ENCODE measurements around the gene F11R.
"Not testable (repeated sequence)": the region's sequence is repeated elsewhere in the genome, so short reads cannot be mapped to it uniquely, and the experiment has no call there.

F11R gene

DNA sequence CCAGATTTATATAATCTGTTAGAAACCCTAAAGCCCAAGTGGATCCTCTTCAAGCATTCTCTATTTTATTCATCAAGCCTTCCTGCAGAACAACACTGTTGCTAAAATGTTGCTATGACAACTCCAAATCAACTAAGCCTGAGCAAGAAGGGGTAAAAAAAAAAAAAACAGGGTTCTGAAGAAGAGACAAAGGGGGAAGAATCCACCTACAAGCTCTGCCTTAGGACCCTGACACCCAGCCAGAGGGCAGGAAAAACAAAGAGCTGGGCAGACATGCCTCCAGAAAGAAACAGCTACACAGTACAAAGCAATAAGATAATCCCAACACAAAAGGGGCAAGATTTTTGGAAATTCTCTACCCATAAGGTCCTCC lies 23.6 kb upstream of the F11R start:
- no peak for DNase-seq (ENCODE audit: low read depth)

DNA sequence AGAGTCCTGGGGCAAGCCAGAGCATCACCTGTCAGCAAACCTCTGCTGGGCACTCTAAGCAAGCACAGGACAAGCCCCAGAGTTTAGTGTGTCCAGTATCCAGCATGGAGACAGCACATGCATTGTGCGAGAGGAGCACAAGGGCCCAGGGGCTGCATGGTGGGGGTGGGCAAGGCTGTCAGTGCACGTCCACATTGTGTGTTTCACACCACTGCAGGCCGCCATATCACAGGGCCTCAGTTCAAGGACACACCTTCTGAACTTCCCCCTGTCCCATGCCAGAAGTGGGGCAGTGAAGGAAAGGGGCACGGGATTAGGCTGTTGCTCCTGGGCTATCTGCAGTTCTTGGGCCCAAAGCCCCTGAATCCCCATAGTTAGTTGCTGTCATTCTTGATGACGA lies 18.6 kb upstream of the F11R start:
- DNase-seq (ENCODE audit: low read depth), result no peak

DNA sequence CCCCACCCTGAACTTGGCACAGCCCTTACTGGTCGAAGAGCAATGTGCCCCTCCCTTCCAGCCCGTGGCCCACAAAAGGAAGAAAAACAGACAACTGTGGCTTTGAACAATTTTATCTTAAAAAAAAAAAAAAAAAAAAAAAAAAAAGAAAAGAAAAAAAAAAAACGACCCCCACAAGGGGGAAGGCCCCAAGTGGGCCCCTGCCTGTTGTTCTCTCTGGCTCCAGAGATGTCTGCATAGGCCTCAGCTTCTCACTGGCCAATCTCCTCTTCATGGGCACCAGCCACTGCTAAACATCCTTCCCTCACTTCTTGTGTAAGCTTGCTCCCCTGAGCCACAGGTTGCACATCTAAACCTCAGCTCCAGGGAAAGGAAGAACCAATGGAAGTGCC lies 18.2 kb upstream of the F11R start:
- no peak for DNase-seq (ENCODE audit: low read depth)

DNA sequence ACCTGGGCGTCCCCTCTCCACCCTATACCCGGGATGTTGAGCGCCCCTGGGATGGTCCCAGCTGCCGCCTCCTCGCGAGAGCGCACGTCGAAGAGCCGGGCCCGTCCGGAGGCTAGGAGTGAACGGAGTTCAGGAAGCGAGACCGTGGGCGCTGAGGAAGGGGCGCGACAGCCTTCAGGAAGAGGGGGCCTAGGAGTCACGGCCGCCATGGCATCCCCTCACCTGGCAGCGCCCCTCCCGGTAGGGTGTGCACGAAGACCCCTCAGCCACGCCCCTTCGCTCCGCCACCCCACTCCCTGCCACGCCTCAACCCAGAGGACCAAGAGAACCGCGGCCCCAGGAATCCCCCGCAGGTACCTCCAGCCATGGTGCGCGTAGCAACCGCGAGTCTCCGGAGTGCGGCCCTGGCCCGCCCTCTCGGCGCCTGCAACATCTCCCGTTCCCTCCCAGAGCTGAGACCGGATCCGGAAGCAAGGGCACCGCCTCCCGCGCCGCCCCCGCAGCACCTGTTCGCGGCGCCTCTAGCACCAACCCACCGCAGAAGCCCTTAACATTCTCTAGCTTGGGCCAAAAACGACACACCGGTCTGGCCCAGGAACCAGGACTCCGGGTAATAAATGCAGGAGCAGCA lies 17.7 kb upstream of the F11R start, which contains the start of gene TSTD1:
Gene TSTD1, minus strand, starts transcription at position 442 of the 631 bp plus-strand sequence. Its CDS starts 75 bp downstream, at position 367.
- DNase-seq (ENCODE audit: low read depth), result peak; percentile 70

DNA sequence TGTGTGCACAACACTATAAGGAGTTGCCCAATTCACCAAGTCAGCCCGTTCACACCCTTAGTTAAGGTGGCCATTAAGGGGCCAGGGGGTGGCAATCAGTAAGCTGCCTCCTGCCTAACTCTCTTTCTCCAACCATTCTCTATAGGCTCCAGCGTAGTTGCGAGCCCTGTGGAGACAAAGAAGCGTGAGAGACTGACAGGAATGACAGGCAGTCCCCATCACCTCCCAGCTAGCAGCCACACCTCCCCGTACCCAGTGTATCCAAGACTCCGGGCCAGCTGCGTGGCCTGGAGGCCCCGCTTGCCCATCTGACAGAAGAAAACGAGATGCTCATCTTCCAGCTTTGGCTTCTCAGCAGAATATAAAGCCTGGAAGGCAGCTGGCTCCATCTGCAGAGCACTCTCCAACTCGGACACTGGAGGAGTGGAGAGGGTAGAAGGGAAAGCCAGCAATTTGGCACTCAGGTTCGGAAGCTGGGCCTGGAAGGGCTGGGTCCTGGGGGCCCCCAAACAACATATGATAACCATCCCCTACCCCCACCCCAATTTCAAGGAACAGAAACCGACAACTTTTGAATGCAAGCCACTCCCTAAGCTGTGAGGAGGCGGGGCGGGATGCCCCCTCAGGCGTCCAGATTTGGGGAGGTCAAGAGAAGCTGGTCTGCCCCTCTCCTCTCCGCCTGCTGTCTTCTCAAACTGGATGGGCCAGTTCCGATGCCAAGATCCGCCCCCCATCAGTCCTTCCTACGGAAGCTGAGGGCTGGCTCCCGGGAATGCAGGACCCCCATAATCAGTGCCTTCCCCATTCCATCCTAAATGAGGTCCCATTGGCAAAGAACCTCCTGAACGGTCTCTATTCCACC lies 16.9 kb upstream of the F11R start:
- DNase-seq (ENCODE audit: low read depth), result no peak

DNA sequence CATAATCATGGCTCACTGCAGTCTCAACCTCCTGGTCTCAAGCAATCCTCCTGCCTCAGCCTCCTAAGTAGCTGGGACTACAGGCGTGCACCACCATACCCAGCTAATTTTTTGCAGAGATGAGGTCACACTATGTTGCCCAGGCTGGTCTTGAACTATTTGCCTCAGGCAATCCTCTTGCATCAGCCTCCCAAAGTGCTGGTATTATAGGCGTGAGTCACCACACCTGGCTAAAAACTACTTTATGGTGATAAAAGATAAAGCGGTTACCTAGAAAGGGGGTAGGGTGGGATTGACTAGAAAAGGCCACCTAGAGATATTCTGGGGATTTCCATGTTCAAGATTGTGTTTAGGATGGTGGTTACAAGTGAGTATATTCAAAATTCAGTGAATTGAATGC lies 12.8 kb upstream of the F11R start:
- DNase-seq (ENCODE audit: low read depth), result no peak

DNA sequence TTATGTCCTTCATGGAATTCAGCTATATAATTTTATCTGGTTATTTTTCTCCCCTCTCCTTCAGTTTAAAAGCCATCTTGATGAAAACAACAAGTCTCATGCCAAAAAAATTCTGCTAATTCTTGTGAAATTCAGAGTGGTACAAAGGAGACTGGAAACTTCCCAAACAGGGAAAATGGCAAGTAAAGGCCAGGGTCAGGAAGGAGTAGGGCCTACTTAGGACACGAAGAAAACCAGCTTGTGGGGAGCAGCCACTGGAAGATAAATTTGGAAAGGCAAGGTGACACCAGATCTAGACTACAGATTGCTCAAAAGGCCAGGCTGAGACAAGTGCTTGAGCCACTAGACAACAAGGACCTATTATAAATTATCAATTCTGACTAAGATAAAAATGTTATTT lies 11.5 kb upstream of the F11R start:
- no peak for DNase-seq (ENCODE audit: low read depth)

DNA sequence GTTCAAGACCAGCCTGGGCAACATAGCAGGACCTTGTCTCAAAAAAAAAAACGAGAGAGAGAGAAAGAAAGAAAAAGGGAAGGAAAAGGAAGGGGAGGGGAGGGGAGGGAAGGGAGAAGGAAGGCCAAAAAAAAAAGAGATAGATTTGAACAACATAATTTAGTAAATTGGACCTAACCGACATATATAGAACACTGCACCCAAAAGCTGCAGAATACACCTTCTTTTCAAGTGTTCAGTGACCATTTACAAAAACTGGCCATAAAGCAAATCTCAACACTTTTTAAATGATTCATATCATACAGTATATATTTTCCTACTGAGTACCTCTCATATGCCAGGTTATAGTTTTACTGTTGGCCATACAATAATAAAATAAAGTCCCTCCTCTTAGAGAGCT lies 10.9 kb upstream of the F11R start:
- no peak for DNase-seq (ENCODE audit: low read depth)

DNA sequence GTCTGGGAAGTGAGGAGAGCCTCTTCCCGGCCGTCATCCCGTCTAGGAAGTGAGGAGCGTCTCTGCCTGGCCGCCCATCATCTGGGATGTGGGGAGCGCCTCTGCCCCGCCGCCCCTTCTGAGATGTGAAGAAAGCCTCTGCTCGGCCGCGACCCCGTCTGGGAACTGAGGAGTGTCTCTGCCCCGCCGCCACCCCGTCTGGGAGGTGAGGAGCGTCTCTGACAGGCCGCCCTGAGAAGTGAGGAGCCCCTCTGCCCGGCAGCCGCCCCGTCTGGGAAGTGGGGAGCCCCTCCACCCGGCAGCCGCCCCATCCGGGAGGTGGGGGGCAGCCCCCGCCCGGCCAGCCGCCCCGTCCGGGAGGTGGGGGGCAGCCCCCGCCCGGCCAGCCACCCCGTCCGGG lies 8.5 kb upstream of the F11R start:
- not testable (repeated sequence) for DNase-seq (ENCODE audit: low read depth)

DNA sequence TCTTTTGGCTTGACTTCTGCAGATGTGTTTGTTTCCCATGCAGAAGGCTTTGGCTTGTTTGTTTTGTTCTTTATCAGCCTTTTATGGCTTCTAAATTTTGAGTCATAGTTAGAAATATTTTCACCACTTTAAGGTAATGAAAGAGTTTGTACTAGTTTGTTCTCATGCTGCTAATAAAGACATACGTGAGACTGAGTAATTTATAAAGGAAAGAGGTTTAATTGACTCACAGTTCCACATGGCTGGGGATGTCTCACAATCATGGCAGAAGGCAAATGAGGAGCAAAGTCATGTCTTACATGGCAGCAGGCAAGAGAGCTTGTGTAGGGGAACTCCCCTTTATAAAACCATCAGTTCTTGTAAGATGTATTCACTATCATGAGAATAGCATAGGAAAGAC lies 6.0 kb upstream of the F11R start:
- not testable (repeated sequence) for DNase-seq (ENCODE audit: low read depth)

DNA sequence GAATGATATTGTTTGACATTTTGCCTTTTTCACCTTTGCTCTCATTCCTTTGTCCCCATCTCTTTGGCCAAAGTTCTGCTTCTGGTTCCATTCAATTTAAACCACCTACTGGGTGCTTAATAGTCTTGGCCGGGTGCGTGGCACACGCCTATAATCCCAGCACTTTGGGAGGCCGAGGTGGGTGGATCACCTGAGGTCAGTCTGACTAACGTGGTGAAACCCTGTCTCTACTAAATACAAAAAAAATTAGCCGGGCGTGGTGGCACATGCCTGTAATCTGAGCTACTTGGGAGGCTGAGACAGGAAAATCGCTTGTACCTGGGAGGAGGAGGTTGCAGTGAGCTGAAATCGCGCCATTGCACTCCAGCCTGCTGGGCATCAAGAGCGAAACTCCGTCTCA lies 1.5 kb upstream of the F11R start:
- DNase-seq (ENCODE audit: low read depth), result not testable (repeated sequence)

DNA sequence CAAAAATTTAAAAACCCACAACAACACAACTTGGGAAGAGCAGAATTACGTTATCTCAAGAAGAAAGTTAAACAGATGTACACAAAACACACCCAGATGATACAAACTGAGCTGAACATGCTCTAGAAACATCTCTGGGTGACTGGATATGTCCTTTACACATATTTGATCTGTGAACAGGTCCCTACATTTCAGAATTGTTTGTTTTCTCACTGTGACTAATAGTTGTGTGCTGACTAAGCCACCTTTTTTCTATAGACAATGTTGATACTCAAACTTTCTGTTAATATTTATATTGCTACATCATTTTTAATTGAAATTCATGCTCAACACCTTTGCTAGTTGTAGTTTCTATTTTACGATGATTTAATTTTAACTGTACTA lies 1.0 kb upstream of the F11R start:
- no peak for DNase-seq (ENCODE audit: low read depth)

DNA sequence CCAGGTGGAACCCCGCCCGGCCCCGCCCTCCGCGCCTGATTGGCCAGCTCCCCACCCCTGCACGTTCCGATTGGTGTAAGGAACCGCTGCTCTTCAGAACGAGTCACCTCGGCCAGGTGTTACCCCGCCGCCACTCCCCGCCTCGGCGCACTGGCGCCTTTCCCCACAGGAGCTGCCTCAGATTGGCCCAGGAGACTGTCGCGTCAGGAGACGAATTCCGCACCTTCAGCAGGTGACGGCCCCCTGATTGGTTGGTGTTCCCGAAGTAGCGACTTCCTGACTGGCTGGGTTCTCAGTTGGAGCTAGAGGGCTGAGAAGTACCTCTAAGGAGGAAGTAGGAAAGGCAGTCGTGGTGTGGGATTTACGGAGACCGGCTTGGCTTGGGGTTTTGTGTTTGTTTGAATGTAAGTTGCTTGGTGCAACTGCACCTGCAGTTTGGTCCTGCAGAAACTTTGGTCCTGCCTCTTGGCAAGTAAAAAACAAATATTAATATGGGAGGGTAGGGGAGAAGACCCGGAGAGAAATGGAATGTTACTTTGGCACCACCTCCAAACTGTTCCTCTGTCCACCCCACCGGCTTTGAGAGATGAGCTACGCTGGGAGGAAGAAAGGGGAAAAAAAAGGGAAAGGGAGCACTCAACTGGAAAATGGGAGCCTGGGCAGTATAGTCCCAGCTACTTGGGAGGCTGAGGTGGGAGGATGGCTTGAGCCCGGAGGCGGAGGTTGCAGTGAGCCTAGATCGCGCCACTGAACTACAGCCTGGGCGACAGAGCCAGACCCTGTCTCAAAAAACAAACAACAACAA lies 415 bp upstream of the F11R start:
- peak; percentile 80 for DNase-seq (ENCODE audit: low read depth)

DNA sequence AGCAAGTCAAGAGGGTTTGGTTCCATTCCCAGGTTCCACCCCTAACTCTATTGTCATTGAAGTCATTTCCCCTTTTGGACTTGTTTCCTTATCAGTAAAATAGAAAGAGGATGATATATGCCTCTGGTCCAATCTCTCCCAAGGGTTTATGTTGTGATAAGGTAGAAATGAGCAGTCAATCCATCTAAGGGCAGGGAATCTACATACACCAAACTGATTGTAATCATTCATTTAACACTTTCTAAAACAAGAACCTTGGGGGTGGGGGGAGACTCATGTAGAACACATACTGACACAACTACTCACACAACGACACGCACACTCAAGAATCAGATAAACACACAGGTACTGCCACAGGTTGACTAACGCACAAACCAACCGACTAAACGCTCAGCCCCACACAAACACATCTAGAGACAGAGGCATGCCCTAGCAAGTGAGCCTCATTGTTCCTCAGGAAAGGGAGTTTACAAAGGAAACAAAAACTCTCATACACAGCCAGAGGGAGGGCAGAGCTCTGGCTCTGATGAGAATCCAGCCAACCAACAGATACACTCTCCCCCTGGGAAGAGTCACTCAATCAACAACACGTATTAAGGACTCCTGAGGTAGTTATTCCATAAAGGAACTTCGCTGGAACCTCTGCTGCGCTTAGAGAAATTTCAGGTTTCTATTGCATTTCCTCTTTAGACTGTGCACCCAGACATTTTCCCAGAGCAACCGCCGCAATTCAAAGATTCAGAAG lies 1.0 kb downstream of the F11R start:
- DNase-seq (ENCODE audit: low read depth), result no peak

DNA sequence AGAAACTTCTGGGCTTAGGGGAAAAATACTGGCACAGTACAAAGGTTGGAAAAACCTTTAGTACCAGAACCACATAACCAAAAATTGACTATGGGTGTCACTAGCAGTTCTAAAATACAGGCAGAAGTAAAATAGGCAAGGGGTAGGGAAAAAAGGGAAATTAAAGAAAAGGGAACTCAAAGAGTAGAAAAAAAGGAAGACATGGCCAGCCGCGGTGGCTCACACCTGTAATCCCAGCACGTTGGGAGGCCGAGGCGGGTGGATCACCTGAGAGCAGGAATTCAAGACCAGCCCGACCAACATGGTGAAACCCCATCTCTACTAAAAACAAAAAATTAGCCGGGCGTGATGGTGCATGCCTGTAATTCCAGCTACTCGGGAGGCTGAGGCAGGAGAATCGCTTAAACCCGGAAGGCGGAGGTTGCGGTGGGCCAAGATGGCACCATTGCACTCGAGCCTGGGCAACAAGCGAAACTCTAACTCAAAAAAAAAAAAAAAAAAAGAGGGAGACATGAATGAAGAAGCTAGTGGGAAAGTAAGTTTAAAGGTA lies 1.8 kb downstream of the F11R start:
- DNase-seq (ENCODE audit: low read depth), result not testable (repeated sequence)

DNA sequence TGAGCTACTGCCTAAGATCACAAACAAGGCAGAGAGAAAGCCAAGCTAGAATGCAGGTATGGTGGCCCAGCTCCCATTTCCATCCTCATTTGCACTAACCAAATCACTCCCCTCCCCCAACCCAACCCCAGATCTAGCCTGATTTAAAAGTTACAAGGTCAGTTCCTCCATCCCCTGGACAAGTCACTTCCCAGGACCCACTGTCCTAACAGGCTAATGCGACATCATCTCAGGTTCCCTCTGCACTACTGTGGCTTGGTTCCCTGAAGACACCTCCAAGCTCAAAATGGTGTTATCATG lies 2.4 kb downstream of the F11R start:
- DNase-seq (ENCODE audit: low read depth), result no peak

DNA sequence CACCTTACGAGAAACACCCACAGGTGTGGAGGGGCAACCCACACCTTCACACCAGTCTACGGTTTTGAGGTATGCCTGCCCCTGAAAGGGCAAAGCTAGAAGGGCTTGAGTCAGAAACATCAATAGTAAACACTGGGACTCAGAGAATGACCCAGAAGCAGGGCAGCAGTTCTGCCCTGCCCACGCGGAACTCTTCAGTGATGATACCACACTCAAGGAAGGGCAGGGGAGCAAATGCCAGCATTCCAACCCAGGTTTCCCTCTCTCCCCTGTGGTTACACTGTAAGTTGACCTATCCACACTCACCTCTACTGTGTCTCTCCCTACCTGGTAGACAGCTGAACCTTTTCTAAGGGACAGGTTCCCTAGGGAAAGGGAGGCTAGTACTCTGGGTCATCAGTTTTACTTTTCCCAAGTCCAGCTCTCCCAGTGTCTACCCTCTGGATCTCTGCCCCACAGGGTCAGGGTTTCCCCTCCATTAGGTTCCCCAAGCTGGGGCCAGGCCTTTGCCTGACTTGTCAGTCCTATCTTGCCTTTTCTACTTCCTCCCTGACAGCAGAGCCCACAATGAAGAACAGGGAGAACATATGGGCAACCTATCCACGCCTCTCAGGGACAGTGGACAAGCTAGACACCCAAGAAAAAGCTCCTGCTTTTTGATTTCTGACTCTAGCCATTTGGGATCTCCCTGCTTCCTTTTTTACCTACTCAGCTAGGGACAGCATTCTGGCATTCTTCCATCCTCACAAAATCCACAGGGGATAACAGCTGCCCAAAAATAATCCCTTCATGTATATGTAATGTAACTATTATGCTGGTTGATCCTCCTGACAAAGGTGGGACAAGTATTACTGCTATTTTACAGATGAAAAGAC lies 3.0 kb downstream of the F11R start:
- no peak for DNase-seq (ENCODE audit: low read depth)

DNA sequence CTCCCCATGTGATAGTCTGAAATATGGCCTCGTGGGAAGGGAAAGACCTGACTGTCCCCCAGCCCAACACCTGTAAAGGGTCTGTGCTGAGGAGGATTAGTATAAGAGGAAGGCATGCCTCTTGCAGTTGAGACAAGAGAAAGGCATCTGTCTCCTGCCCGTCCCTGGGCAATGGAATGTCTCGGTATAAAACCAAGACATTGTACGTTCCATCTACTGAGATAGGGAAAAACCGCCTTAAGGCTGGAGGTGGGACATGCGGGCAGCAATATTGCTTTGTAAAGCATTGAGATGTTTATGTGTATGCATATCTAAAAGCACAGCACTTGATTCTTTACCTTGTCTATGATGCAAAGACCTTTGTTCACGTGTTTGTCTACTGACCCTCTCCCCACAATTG lies 3.8 kb downstream of the F11R start:
- DNase-seq (ENCODE audit: low read depth), result not testable (repeated sequence)

DNA sequence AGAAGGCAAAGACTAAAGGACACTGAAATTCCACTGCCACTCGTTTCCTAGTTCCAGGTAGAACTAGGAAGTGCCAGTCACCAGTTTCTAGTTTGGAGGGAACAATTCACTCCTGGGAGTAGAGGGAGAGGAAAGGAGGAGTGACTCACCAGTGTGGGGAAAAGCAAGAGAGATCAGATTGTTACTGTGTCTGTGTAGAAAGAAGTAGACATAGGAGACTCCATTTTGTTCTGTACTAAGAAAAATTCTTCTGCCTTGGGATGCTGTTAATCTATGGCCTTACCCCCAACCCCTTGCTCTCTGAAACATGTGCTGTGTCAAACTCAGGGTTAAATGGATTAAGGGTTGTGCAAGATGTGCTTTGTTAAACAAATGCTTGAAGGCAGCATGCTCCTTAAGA lies 4.3 kb downstream of the F11R start:
- DNase-seq (ENCODE audit: low read depth), result not testable (repeated sequence)

DNA sequence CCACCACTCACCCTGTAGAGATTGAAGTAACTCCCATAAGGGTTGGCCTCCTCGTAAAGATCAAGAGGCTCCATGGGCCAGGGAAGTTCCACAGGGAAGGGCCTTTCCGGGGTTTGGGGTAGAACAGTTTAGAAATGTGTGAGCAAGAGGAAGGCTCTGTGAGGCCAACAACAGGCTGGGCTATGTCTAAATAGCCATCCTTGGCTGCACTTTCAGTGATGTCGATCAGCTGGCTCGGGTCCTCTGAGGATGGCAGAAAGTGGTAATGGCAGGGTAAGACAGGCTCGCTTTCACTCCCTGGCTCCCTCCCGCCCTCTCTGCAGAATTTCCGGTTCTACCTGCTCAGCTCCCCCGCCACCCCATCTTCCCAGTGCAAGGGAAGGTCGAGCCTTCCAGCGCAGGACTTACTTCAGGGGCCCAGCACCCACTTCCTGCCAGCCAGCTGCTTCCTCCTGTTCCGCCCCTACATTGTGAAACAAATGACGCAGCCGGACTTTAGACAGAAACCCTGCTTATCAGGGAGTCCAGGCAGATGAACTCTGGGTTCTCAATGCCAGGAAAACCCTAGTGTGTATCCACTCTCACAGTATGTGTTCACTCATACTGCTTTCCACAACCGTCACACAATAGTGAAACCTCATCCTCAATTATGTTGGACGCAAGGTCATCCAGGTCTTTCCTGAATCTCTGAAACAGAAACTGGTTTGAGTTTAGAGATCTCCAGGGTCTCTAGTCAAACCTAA lies 7.3 kb downstream of the F11R start:
- DNase-seq (ENCODE audit: low read depth), result peak; percentile 35

Measured in activated T-cell treated with anti-CD3 and anti-CD28 coated beads for 1 hour (primary cell).